CD1c-positive myeloid dendritic cell (primary cell): ENCODE results near the gene CTCF.

Experiments
- DNase-seq: peaks from one replicate; pipeline ENCODE4 v3.0.0-alpha.2; 2016; ENCODE audit errors: extremely low spot score

Gene CTCF

GRCh38 chr16:67651039-67651438 is 88.7 kb downstream of the CTCF start:
- no peak for DNase-seq

- DNase-seq = no peak
Observed at GRCh38 chr16:67651847-67652246, 89.5 kb downstream of the CTCF start.

DNA sequence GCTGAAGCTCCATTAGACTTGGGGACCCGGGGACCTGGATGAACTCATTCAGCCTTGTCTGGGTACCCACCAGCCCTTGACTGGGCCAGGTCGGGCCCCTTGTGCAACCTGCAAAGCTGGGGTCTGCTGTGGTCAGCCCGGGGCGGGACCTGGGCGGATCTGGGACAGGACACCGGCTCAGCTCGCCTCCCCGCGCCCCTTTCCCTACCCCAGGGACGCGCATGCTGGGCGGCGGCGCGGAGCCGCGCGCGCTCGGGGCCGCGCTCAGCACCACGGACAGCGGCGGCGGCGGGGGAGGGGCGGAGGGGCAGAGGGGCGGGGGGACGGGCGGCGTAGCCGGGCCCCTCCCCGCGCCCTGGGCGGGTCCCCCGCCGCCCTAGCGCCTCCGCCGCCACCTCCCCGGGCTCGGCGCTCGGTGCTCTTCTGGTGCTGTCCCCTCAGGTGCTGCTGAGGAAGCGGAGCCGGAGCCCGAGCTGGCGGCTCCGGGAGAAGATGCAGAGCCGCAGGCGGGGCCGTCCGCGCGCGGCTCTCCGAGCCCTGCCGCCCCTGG is 90.3 kb downstream of the CTCF start:
- DNase-seq = peak; percentile 23

DNA sequence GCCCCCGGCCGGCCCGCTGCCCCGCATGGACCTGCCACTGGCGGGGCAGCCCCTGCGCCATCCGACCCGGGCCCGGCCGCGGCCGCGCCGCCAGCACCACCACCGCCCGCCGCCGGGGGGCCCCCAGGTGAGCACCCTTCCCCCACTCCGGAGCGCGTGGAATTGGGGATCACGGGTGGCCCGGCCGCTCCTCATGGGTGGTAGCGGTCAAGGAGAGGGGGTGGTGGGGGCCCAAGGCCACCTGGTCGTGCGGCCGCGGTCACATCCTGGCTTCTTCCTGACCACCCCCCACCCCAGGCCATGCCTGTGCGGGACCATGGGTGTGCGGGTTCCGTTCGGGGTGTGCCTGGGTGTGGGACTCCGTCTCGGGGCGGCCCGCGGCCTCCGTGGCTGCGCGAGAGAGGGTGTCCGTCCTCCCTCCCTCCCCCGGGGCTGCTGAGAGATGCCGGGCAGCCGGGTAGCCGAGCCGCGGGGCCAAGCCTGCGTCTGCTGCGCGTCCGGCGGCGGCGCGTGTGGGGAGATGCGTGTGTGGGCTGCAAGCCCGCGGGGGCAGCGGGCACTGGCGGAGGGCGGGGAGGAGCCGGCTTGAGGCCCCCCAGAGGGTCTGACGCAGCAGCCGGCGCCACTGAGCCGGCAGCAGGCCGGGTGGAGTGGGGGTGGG is 90.9 kb downstream of the CTCF start:
- DNase-seq = no peak

- no peak for DNase-seq
Observed at GRCh38 chr16:67653789-67654402, 91.6 kb downstream of the CTCF start.

DNA sequence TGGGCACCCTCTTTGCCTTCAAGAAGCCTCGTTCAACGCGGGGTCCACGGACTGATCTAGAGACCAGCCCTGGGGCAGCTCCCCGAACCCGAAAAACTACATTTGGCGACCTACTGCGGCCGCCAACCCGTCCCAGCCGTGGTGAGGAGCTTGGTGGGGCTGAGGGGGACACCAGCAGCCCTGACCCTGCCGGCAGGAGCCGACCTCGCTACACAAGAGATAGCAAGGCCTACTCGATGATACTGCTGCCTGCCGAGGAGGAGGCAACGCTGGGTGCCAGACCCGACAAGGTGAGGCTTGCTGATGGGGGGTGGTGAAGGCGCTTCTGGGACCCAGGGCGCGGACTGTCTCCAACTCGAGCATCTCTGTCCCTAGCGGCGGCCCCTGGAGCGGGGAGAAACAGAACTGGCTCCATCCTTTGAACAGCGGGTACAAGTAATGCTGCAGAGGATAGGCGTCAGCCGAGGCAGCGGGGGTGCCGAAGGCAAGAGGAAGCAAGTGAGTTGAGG is 92.1 kb downstream of the CTCF start:
- no peak for DNase-seq

GRCh38 chr16:67655363-67655762 is 93.0 kb downstream of the CTCF start:
- no peak for DNase-seq

DNA sequence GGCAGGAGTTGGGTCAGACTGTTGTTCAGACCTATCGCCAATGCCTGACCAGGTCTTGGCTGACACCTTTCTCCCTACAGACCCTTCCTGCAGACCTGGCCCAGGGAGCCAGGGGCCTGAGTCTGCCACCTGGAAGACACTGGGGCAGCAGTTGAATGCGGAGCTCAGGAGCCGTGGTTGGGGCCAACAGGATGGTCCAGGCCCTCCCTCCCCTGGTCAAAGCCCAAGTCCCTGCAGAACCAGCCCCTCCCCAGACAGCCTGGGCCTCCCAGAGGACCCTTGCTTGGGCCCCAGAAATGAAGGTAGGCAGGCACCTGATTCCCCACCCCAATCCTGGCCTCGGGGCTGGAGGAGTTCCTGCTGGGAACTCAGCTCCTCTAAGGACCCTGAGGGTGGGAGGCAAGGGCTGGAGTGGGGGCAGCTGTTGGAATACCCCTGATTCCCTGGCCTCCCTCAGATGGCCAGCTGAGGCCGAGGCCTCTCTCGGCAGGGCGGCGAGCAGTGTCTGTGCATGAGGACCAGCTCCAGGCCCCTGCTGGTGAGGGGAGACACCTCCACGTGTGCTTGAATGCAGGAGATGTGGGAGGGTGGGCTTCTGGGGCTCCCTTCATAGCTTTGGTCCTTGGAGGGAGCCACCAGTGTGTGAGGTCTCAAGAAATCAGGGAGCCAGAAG is 94.2 kb downstream of the CTCF start:
- DNase-seq = no peak

DNA sequence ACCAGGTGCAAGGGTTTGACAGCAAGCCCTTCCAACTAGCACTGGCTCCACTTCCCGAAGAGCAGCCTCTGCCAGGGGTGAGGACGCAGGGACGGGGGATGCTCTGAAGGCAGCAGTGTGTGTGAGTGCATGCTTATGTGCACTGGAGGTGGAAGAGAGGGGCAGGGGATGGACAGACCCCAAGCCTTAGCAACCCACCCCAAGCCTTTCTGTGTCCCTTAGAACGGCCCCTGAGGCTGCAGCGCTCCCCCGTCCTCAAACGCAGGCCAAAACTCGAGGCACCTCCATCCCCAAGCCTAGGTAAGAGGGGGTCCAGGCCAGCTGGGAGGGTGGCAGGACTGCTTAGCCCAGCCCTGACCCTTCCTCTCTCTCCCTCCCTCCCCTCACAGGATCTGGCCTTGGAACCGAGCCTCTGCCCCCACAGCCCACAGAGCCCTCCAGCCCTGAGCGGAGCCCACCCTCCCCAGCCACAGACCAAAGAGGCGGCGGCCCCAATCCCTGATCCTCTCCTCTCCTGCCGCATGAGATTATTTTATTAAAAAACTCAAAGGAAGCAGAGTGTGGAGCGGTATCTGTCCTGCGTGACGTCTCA is 94.8 kb downstream of the CTCF start:
- DNase-seq = no peak

- DNase-seq = no peak
Observed at GRCh38 chr16:67657751-67658518, 95.6 kb downstream of the CTCF start.

GRCh38 chr16:67658849-67659674 is 96.7 kb downstream of the CTCF start:
- DNase-seq = no peak

GRCh38 chr16:67659675-67660563 is 97.6 kb downstream of the CTCF start, which contains the start of gene ACD:
ACD (minus strand) TSS chr16:67660260; CDS start chr16:67660220, 40 bp downstream.
- DNase-seq = peak; percentile 99

GRCh38 chr16:67660564-67661028 is 98.3 kb downstream of the CTCF start, which contains the start of gene PARD6A:
PARD6A (plus strand) TSS chr16:67660960; CDS start chr16:67661039, 79 bp downstream.
- DNase-seq = peak; percentile 99

DNA sequence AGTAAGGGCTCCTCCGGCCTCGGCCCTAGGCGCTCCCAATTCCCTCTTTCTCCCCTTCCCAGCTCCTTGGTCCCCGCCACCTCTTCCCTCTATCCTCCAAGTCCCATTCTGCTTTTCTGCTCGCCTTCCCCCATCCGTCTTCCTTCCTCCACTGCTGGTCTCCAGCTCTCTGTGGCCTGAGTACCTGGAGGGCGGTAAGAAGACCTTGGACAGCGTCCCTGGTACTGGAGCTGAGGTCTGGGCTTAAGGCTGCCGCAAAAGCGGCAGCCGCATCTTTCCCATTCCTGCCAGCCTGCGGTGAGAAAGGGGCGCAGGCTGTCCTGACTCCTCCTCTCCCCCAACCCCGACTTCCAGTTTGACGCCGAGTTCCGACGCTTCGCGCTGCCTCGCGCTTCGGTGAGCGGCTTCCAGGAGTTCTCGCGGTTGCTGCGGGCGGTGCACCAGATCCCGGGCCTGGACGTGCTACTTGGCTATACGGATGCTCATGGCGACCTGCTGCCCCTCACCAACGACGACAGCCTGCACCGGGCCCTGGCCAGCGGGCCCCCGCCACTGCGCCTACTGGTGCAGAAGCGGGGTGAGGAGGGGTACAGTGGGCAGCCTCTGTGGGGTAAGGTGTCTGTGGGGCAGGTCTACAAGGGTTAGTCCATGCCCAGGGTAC is 98.9 kb downstream of the CTCF start:
- DNase-seq = peak; percentile 38

DNA sequence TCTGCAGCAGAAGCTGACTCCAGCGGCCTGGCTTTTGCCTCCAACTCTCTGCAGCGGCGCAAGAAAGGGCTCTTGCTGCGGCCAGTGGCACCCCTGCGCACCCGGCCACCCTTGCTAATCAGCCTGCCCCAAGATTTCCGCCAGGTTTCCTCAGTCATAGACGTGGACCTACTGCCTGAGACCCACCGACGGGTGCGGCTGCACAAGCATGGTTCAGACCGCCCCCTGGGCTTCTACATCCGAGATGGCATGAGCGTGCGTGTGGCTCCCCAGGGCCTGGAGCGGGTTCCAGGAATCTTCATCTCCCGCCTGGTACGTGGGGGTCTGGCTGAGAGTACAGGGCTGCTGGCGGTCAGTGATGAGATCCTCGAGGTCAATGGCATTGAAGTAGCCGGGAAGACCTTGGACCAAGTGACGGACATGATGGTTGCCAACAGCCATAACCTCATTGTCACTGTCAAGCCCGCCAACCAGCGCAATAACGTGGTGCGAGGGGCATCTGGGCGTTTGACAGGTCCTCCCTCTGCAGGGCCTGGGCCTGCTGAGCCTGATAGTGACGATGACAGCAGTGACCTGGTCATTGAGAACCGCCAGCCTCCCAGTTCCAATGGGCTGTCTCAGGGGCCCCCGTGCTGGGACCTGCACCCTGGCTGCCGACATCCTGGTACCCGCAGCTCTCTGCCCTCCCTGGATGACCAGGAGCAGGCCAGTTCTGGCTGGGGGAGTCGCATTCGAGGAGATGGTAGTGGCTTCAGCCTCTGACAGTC is 99.7 kb downstream of the CTCF start:
- no peak for DNase-seq

DNA sequence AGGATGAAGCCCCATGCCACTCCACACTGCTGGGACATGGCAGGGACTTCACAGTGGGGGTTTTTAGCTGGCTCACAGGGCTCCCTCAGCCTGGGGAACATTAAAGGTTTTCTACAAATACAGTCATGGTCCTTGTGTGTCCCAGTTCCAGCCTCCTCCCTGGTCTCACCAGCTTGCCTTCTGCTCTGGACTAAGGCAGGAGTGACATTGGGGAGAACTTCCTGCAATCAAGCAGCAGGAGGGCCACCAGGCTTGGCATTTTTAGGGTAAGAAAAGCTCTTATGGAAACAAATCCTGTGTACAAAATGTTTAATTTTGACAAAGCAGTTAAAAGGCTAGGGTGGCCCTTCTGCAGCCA is 100.3 kb downstream of the CTCF start:
- no peak for DNase-seq

DNA sequence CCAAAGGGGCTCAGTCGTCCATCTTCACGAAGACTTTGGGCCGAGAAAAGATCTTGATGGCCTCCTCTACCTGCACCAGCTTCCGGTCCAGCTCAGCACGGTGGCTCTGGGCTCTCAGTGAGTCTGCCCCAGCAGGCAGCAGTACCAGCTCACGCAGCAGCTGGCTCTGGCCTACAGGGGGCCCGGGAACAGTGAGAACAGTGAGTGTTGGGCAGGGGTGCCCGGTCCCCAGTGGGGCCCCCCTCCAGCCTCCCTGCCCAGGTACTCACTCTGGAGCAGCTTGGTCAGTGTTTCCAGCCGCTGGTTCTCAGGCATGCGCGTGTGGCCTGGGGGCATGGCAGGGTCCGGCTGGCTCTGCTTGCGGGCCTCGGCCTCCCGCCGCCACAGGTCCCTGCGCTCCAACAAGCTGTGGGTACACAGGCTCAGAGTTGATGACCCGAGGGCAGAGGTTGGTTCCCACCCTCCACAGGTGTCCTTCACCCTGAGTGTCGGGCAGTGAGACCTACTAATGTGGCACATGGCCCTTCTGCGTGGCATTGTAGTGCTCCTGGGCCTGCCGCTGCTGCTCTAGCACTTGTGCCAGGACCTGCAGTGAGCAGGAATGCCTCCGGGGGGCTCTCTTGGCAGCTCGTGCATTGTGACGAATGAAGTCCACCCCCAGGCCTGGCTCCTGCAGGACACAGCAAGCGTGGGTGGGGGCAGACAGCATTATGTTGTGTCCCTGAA is 101.0 kb downstream of the CTCF start:
- peak; percentile 40 for DNase-seq
